HG02798 (cell line): ENCODE measurements around the gene SLC29A3.

Experiments used
- ATAC-seq: cut with Tn5 transposase; IDR thresholded peaks from one replicate; pipeline ENCODE4 v1.9.1; 2021; ENCODE audit warnings: mild to moderate bottlenecking; ENCODE audit not compliant: unreplicated experiment, poor library complexity

SLC29A3 gene

GRCh38 chr10:71299071-71299785 lies 19.8 kb upstream of the SLC29A3 start:
- ATAC-seq: no peak

- no peak for ATAC-seq
Observed at GRCh38 chr10:71300555-71301370, 18.3 kb upstream of the SLC29A3 start.

GRCh38 chr10:71301371-71301916 lies 17.6 kb upstream of the SLC29A3 start:
- ATAC-seq: no peak

- ATAC-seq: no peak
Observed at GRCh38 chr10:71302451-71302850, 16.6 kb upstream of the SLC29A3 start.

- no peak for ATAC-seq
Observed at GRCh38 chr10:71302874-71303568, 16.0 kb upstream of the SLC29A3 start.

GRCh38 chr10:71303569-71303907 lies 15.5 kb upstream of the SLC29A3 start:
- no peak for ATAC-seq

GRCh38 chr10:71304914-71305313 lies 14.1 kb upstream of the SLC29A3 start:
- ATAC-seq: no peak

- no peak for ATAC-seq
Observed at GRCh38 chr10:71306979-71307378, 12.1 kb upstream of the SLC29A3 start.

GRCh38 chr10:71307469-71308085 lies 11.5 kb upstream of the SLC29A3 start:
- no peak for ATAC-seq

GRCh38 chr10:71308244-71308643 lies 10.8 kb upstream of the SLC29A3 start:
- ATAC-seq: no peak

GRCh38 chr10:71308985-71309384 lies 10.1 kb upstream of the SLC29A3 start:
- no peak for ATAC-seq

GRCh38 chr10:71309919-71310318 lies 9.1 kb upstream of the SLC29A3 start:
- no peak for ATAC-seq

- ATAC-seq: no peak
Observed at GRCh38 chr10:71312220-71312619, 6.8 kb upstream of the SLC29A3 start.

- ATAC-seq: no peak
Observed at GRCh38 chr10:71312811-71313789, 6.0 kb upstream of the SLC29A3 start.

GRCh38 chr10:71314028-71314693 lies 4.9 kb upstream of the SLC29A3 start:
- ATAC-seq: no peak

GRCh38 chr10:71314694-71315225 lies 4.3 kb upstream of the SLC29A3 start:
- no peak for ATAC-seq

- no peak for ATAC-seq
Observed at GRCh38 chr10:71316056-71316785, 2.8 kb upstream of the SLC29A3 start.

- ATAC-seq: no peak
Observed at GRCh38 chr10:71316786-71317160, 2.3 kb upstream of the SLC29A3 start.
